IPS-NIHi11 (cell line): ENCODE measurements around the gene GLRX5.

Experiments
- DNase-seq: peaks from one replicate; pipeline ENCODE4 v3.0.0; 2012; ENCODE audit warnings: mixed read lengths, low spot score

GLRX5 gene

DNA sequence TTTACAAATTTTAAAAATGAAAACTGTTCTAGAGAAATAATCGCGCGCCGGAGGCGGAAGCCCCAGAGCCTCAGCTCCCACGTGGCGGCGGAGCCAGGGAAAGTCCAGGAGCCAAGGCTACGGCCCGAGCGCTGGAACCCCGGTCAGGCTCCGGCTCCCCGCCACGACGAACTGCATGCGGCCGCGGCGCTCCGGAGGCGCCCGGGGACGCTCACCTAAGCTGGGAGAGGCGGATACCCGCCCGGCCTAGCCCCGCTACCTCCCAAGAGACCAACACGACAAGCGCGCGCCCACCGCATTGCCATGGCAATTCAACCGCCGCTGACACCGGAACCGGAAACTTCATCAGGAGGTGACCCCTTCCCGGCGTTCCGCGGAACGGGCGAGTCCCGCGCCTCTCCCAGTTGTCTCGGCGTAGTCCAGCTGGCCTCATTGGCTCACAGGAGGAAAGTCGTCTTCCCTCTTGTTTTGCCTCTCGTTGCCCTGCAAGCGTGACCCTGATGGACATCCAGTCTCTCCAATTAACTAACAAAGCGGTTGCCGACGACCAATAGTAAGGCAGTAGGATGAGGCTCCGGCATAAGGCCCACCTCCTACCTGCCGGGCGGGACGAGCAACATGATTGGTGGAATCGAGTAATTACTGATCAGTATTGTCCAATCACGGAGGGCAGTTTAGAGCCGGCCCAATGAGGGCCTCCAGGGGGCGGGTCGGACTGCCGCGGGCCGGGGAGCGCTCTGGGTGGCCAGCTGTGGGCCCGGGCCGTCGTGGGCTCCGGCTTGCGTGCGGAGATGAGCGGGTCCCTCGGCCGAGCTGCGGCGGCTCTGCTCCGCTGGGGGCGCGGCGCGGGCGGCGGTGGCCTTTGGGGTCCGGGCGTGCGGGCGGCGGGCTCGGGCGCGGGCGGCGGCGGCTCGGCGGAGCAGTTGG, at the start of gene GLRX5:
Gene GLRX5 (plus strand): TSS at position 752 of the 927 bp plus-strand sequence. CDS start 40 bp downstream, at position 792.
- peak; percentile 100 for DNase-seq

DNA sequence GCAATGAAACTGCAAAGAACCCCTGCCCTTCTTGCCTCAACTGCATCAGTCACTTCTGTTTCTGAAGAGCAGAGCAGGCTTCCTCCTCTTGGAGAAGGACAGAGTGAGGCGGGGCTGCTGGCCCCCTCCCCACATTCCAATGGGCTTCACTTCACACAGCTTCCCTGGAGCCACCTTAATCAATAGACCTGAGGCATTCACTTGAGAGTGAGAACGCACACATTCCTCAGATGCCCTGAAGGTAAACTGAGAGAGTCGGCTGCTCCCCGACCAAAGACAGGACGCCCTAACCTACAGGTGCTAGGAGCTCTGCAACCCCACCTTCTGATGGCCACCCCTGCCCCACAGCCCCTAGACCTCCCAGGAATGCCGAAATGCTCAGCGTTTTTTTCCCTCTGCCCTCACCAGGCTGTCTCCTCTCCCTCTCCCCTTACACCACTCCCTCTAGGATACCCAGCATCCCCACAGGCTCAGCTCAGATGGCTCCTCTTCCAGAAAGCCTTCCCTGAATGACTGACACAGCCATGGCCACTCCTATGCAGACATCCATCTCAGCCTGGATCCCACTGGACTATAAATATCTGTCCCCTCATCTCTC, 49.5 kb upstream of the GLRX5 start:
- DNase-seq: peak; percentile 38

- no peak for DNase-seq
These were observed 47.8 kb upstream of the GLRX5 start for GRCh38 chr14:95486875-95487668.

GRCh38 chr14:95487669-95488084, 47.2 kb upstream of the GLRX5 start:
- no peak for DNase-seq

DNA sequence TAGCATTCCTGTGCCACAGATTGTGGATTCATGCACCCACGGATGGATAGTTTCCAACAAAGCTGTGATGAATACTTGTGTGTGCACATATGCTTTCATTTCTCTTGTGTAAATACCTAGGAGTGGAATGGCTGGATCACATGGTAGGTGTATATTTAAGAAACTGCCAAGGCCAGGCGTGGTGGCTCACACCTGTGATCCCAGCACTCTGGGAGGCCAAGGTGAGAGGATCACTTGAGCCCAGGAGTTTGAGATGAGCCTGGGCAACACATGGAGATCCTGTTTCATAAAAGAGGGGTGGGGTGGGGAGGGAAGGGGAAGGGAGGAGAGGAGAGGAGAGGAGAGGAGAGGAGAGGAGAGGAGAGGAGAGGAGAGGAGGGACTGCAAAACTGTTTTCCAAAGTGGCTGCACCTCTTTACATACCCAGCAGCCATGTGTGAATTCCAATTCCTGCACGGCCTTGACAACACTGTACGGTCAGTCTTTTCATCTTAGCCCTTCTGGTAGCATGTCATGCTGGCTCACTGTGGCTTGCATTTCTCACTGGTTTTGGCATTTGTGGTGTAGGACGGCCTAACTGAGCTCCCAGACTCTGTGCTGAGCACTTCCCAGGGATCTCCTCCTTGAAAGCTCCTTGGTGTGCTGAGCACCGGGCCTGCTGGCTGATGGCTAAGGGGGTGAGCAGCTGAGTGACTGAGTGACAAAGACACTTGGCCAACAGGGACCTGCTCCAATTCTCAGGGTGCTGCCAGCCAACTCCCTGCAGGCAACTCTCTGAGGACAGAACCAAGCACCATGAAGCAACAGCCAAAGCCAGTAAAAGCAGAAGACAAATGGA, 46.3 kb upstream of the GLRX5 start:
- DNase-seq: no peak

- no peak for DNase-seq
These were observed 45.4 kb upstream of the GLRX5 start for GRCh38 chr14:95489214-95490137.

DNA sequence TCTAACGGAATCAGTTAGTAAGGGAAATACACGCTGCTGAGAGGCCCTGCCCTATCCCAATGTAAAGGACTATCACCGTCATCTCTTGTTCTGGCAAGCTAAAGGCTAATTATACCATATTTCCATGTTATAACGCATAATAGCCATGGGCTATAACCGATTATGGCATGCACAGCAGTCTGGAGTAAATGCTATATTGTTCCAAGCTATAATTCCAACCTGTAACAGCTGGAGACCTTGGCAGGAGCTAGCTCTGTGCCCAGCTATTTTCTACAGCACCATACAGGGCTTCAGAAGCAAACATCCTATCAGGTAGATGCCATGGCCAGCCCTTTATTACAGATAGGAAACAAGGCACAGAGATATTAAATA, 44.7 kb upstream of the GLRX5 start:
- DNase-seq: no peak

GRCh38 chr14:95490727-95491451, 44.0 kb upstream of the GLRX5 start:
- no peak for DNase-seq

- DNase-seq: no peak
These were observed 42.8 kb upstream of the GLRX5 start for GRCh38 chr14:95491936-95492608.

DNA sequence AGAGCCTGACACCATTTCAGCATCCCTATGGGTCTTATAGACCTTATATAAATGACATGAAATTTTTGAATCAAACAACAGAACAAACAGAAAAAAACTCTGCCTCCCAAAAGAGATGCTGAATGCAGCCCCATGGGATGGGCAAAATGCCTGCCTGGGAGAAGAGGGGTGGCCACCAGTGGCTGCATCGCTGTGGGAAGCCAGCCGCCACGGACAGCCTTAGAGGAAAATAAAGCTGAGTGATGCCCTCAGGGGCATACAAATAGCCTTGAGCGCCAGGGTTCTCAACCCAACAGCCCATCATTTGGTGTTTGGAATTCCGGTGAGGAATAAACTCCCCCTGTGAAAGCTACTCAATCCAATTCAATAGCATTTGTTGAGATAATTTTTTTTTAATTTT, 41.3 kb upstream of the GLRX5 start:
- DNase-seq: no peak

DNA sequence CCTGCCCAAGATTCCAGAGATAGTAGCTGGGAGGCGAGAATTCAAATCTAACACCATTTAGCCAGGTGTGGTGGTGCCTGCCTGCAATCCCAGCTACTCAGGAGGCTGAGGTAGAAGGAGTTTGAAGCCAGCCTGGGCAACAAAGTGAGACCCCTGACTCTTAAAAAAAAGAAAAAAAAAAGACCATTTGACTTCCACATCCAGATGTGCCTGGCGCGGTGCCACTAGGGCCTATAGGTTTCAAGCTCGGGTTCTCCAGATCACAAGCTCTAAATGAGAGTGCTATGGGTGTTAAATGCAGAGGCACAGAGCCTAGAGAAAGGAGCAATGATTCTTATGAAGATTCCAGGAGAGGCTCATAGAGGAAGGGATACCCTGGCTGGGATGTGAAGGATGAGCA, 40.9 kb upstream of the GLRX5 start:
- DNase-seq: no peak

DNA sequence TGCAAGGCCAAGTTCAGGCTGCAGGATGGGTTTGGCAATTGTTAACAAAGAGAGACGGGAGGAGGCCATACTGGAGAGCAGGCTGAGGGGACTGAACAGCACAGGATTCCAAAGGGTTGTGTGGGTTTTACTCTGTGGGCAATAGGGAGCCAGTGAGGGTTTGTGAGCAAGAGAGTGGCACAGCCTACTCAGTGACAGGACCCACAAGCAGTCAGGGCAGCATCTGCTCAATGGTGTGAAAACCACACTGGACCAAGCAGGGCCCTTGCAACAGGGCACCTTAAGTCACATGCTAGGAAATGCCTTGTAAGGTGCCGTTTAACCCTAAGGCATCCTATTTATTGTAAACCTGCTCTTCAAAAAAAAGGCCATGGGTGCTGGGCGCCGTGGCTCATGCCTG, 40.4 kb upstream of the GLRX5 start:
- no peak for DNase-seq

DNA sequence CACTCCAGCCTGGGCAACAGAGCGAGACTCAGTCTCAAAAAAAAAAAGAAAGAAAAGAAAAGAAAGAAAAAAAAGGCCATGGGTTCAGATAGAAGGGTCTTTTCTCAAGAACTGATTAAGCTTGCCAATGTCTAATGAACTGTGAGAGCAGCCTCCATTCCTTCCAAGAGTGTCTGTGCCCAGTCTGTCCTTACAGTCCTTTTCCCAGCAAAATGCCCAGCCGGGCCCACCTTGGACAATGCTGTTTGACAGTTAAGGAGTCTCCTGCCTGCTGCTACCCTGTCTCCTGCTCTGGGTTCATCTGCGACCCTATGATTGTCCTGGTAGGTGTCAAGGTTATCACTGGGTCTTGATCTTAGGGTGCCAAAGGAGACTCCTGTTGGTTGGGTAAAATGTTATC, 39.8 kb upstream of the GLRX5 start:
- no peak for DNase-seq

- DNase-seq: no peak
These were observed 39.3 kb upstream of the GLRX5 start for GRCh38 chr14:95495538-95496025.

DNA sequence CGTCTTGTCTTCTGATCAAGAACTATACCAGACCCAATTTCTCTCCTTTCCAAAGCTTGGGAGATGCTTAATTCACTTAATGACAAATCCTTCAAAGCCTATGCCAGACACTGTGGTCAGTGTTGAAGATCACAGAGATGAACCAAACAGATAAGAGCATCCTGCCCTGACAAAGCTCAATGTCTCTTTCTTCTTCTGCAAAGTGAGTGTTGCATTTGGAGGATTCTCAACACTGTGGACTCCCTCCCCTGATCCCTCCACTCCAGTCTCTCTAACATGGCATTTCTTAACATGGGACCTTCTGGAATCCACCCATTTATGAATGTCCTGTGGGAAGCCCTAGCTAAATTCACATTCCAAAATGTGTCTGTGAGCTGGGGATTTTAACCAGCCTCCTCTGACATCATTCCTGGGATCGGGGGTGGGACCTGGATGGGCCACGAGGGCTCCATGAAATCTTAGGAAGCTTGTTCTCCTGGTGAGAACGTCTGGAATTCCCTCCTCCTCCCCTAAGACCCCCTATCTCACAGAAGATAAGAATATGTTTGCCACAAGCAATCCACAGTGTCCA, 38.7 kb upstream of the GLRX5 start:
- DNase-seq: no peak

GRCh38 chr14:95496690-95497259, 38.1 kb upstream of the GLRX5 start:
- DNase-seq: no peak

GRCh38 chr14:95497561-95498011, 37.3 kb upstream of the GLRX5 start:
- no peak for DNase-seq

GRCh38 chr14:95498622-95499353, 36.1 kb upstream of the GLRX5 start:
- no peak for DNase-seq
